ENCODE data around the gene CYP4A11. TPM values are rescaled to one million over a fixed set of nuclear protein-coding genes. Genes with fewer than 3 reads are reported as not detected.

The CYP4A11 gene, protein sequence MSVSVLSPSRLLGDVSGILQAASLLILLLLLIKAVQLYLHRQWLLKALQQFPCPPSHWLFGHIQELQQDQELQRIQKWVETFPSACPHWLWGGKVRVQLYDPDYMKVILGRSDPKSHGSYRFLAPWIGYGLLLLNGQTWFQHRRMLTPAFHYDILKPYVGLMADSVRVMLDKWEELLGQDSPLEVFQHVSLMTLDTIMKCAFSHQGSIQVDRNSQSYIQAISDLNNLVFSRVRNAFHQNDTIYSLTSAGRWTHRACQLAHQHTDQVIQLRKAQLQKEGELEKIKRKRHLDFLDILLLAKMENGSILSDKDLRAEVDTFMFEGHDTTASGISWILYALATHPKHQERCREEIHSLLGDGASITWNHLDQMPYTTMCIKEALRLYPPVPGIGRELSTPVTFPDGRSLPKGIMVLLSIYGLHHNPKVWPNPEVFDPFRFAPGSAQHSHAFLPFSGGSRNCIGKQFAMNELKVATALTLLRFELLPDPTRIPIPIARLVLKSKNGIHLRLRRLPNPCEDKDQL
- not detected in 2 replicates for total RNA-seq

DNA sequence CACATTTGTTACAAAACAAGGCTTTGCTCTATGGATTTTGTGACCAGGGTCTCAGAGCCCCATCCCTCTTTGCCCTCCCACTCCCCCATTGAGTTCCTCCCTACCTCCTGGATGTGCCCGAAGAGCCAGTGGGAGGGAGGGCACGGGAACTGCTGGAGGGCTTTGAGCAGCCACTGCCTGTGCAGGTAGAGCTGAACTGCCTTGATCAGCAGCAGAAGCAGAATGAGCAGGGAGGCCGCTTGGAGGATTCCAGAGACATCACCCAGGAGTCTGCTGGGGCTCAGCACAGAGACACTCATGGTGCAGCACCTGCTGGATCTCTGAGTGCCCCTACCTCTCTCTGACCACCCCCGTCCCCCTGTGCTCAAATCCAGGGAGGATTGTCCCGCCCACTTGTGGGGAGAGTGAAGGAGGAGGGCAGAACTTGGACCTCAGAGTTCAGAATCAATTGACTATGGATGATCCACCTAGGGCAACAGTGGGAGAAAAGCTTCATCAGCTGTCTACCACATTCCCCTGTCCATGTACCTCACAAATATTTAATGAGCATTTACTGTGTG lies at the start of gene CYP4A11:
Gene CYP4A11 (minus strand): TSS at position 342 of the 560 bp plus-strand sequence. CDS start 43 bp downstream, at position 299.

Other genes starting within 250 kb of the CYP4A11 start
- 57.8 and 60.6 TPM in 2 replicates for gene EFCAB14, start 222.4 kb downstream of the CYP4A11 start, total RNA-seq
- not detected in 2 replicates for gene CYP4B1, start 142.4 kb downstream of the CYP4A11 start, total RNA-seq
- gene CYP4X1, start 82.2 kb upstream of the CYP4A11 start, total RNA-seq, result 0.60 and 0.87 TPM in 2 replicates
- gene CYP4Z1, start 125.8 kb upstream of the CYP4A11 start, total RNA-seq, result not detected in 2 replicates
- not detected in 2 replicates for gene CYP4A22, start 196.0 kb upstream of the CYP4A11 start, total RNA-seq
- gene PDZK1IP1, start 248.6 kb upstream of the CYP4A11 start, total RNA-seq, result 0.26 TPM in 1 of 2 replicates, not detected in the other